OCI-LY7 (cell line): Measurements from ENCODE around the gene PLEKHG4B.

Experiments
- CTCF ChIP-seq: fragments of 200-600 bp; sonication (generic); conservative IDR thresholded peaks from 2 replicates; pipeline ENCODE4 v1.5.1; 2014; ENCODE audit warnings: mild to moderate bottlenecking, antibody characterized with exemption, low read length, moderate library complexity, mixed read lengths
- EZH2phosphoT487 ChIP-seq: fragments of 200-600 bp; sonication (generic); IDR thresholded peaks from 2 replicates; pipeline ENCODE4 v1.6.1; 2018; ENCODE audit warnings: low read depth, borderline replicate concordance, mild to moderate bottlenecking, mixed run types, antibody characterized with exemption, low read length, moderate library complexity, mixed read lengths

GRCh38 chr5:204001-204400, 112.0 kb downstream of the PLEKHG4B start:
- TF ChIP-seq CTCF: no peak
- TF ChIP-seq EZH2phosphoT487: no peak
